Activated CD4-positive, alpha-beta memory T cell treated with anti-CD3 and anti-CD28 coated beads, Interleukin-2, amount 10 ng/mL, durations not matched to agents 7 days and 5 days (primary cell): Measurements from ENCODE around the gene HSPE1. TPM values are rescaled to one million over a fixed set of nuclear protein-coding genes. Genes with fewer than 3 reads are reported as not detected.
A peak's percentile ranks its signal among the peaks of the same experiment; 100 is the strongest.
"Not testable (repeated sequence)": the region's sequence is repeated elsewhere in the genome, so short reads cannot be mapped to it uniquely, and the experiment has no call there.

Experiments used
- CTCF ChIA-PET: fragments of 350-600 bp; sonication (Branson Sonifier 250); formaldehyde crosslinking; loops from one replicate; lab custom pipeline; 2021; ENCODE audit warnings: antibody characterized with exemption, inconsistent platforms; lab: Charles Lee
- POLR2A ChIA-PET: fragments of 350-600 bp; sonication (Branson Sonifier 250); formaldehyde crosslinking; loops from one replicate; lab custom pipeline; 2021; ENCODE audit warnings: antibody characterized with exemption; lab: Charles Lee
- DNase-seq: peaks from one replicate; pipeline ENCODE4 v3.0.0-alpha.2; 2020
- H3K27ac Mint-ChIP-seq: one replicate; pipeline ENCODE4 v1.8.0; 2021; ENCODE audit warnings: mild to moderate bottlenecking, mixed read lengths
- H3K27me3 Mint-ChIP-seq: one replicate; pipeline ENCODE4 v1.8.0; 2021; ENCODE audit warnings: mixed read lengths
- H3K36me3 Mint-ChIP-seq: one replicate; pipeline ENCODE4 v1.8.0; 2021; ENCODE audit warnings: low read depth, mixed read lengths
- H3K4me1 Mint-ChIP-seq: one replicate; pipeline ENCODE4 v1.8.0; 2021; ENCODE audit warnings: mixed read lengths
- H3K4me3 Mint-ChIP-seq: one replicate; pipeline ENCODE4 v1.8.0; 2021; ENCODE audit warnings: mild to moderate bottlenecking, mixed read lengths
- H3K9me3 Mint-ChIP-seq: one replicate; pipeline ENCODE4 v1.8.0; 2021; ENCODE audit warnings: mixed read lengths
- total RNA-seq, 2 experiments: library from RNA; stranded (reverse); gene quantifications; one replicate each; pipeline ENCODE4 v1.2.3, GENCODE V29; 2021

Gene HSPE1
- total RNA-seq, 2 experiments from 2014 or later = 85.9 to 92.6 TPM

- POLR2A ChIA-PET = no interaction called here
- no peak overlapping the region for H3K27ac Mint-ChIP-seq
- H3K36me3 Mint-ChIP-seq = peaks cover 47% of the 10 kb centered on the region
- peaks cover 5% of the 10 kb centered on the region for H3K4me1 Mint-ChIP-seq
- H3K27me3 Mint-ChIP-seq = no peaks in the 10 kb centered on the region
- H3K4me3 Mint-ChIP-seq = no peak overlapping the region
- H3K9me3 Mint-ChIP-seq = no peaks in the 10 kb centered on the region
- DNase-seq = no peak
- CTCF ChIA-PET = interaction anchor here (1.5 kb wide), 1 partner anchor 66 kb away, joined by 4 read pairs; no protein-coding TSS in a partner anchor
These were observed 28.0 kb upstream of the HSPE1 start for GRCh38 chr2:197472166-197472565.

GRCh38 chr2:197477797-197478196 lies 22.4 kb upstream of the HSPE1 start:
- ChIA-PET POLR2A (interaction anchor here (1.0 to 2.2 kb wide), 2 partner anchors 12 to 43 kb away, joined by 3 to 11 read pairs; partner anchors contain the start of gene SF3B1), CTCF (no interaction called here)
- no peak overlapping the region for H3K4me3 Mint-ChIP-seq
- no peak overlapping the region for H3K27ac Mint-ChIP-seq
- no peaks in the 10 kb centered on the region for H3K9me3 Mint-ChIP-seq
- H3K4me1 Mint-ChIP-seq = peaks cover 14% of the 10 kb centered on the region
- peaks cover 60% of the 10 kb centered on the region for H3K36me3 Mint-ChIP-seq
- DNase-seq = no peak
- no peaks in the 10 kb centered on the region for H3K27me3 Mint-ChIP-seq

- no peak for DNase-seq
- Mint-ChIP-seq H3K36me3 (peaks cover 63% of the 10 kb centered on the region), H3K27me3 (no peaks in the 10 kb centered on the region), H3K4me3 (no peak overlapping the region), H3K9me3 (peaks cover 9% of the 10 kb centered on the region), H3K4me1 (peaks cover 14% of the 10 kb centered on the region), H3K27ac (no peak overlapping the region)
- POLR2A ChIA-PET = interaction anchor here (1.0 to 1.1 kb wide), 2 partner anchors 12 to 19 kb away, joined by 4 read pairs; partner anchors contain the start of gene HSPD1
- CTCF ChIA-PET = no interaction called here
These were observed 19.8 kb upstream of the HSPE1 start for GRCh38 chr2:197480165-197481036.

GRCh38 chr2:197484248-197484647 lies 15.9 kb upstream of the HSPE1 start:
- H3K27me3 Mint-ChIP-seq, H3K27ac Mint-ChIP-seq, H3K4me1 Mint-ChIP-seq, DNase-seq, H3K4me3 Mint-ChIP-seq: not testable (repeated sequence)
- H3K36me3 Mint-ChIP-seq = peaks cover 83% of the 10 kb centered on the region
- ChIA-PET POLR2A (interaction anchor here (1.1 to 1.9 kb wide), 2 partner anchors 9 to 14 kb away, joined by 3 to 8 read pairs; partner anchors contain the start of gene HSPD1), CTCF (interaction anchor here (0.6 to 0.7 kb wide), 2 partner anchors 63 to 317 kb away, joined by 3 to 4 read pairs; no protein-coding TSS in a partner anchor)
- H3K9me3 Mint-ChIP-seq = peaks cover 13% of the 10 kb centered on the region

- peaks cover 7% of the 10 kb centered on the region for H3K4me1 Mint-ChIP-seq
- peaks cover 13% of the 10 kb centered on the region for H3K9me3 Mint-ChIP-seq
- H3K4me3 Mint-ChIP-seq = no peak overlapping the region
- no peak overlapping the region for H3K27ac Mint-ChIP-seq
- ChIA-PET CTCF (no interaction called here), POLR2A (no interaction called here)
- no peak for DNase-seq
- peaks cover 90% of the 10 kb centered on the region for H3K36me3 Mint-ChIP-seq
- H3K27me3 Mint-ChIP-seq = no peaks in the 10 kb centered on the region
These were observed 14.0 kb upstream of the HSPE1 start for GRCh38 chr2:197486175-197486574.

- ChIA-PET CTCF (no interaction called here), POLR2A (interaction anchor here (1.6 to 2.0 kb wide), 2 partner anchors 11 to 14 kb away, joined by 3 to 8 read pairs; no protein-coding TSS in a partner anchor)
- no peak overlapping the region for H3K27ac Mint-ChIP-seq
- H3K4me3 Mint-ChIP-seq = no peak overlapping the region
- H3K4me1 Mint-ChIP-seq = peaks cover 7% of the 10 kb centered on the region
- H3K36me3 Mint-ChIP-seq = peaks cover 88% of the 10 kb centered on the region
- H3K9me3 Mint-ChIP-seq = peaks cover 13% of the 10 kb centered on the region
- DNase-seq = no peak
- no peaks in the 10 kb centered on the region for H3K27me3 Mint-ChIP-seq
These were observed 12.8 kb upstream of the HSPE1 start for GRCh38 chr2:197487385-197487784.

GRCh38 chr2:197495433-197496134 lies 4.6 kb upstream of the HSPE1 start:
- peaks cover 47% of the 10 kb centered on the region for H3K4me1 Mint-ChIP-seq
- H3K4me3 Mint-ChIP-seq = peak overlapping the region; percentile 17
- no peaks in the 10 kb centered on the region for H3K9me3 Mint-ChIP-seq
- peaks cover 64% of the 10 kb centered on the region for H3K36me3 Mint-ChIP-seq
- peak overlapping the region; percentile 97 for H3K27ac Mint-ChIP-seq
- ChIA-PET POLR2A (interaction anchor here (0.7 to 9.0 kb wide), 4 partner anchors 19 to 63 kb away, joined by 4 to 275 read pairs (median 60); partner anchors contain the start of genes COQ10B, MOB4 and SF3B1), CTCF (interaction anchor here (0.6 kb wide), 1 partner anchor 17 kb away, joined by 4 read pairs; no protein-coding TSS in a partner anchor)
- DNase-seq = no peak
- H3K27me3 Mint-ChIP-seq = no peaks in the 10 kb centered on the region

GRCh38 chr2:197496695-197497094 lies 3.5 kb upstream of the HSPE1 start:
- ChIA-PET POLR2A (interaction anchor here (0.6 to 9.0 kb wide), 4 partner anchors 18 to 208 kb away, joined by 3 to 275 read pairs (median 60); partner anchors contain the start of genes MARS2, MOB4 and SF3B1), CTCF (interaction anchor here (0.6 kb wide), 1 partner anchor 230 kb away, joined by 4 read pairs; no protein-coding TSS in a partner anchor)

GRCh38 chr2:197497326-197497725 lies 2.9 kb upstream of the HSPE1 start:
- peaks cover 64% of the 10 kb centered on the region for H3K36me3 Mint-ChIP-seq
- peaks cover 60% of the 10 kb centered on the region for H3K4me1 Mint-ChIP-seq
- H3K27ac Mint-ChIP-seq = peak overlapping the region; percentile 97
- H3K27me3 Mint-ChIP-seq = no peaks in the 10 kb centered on the region
- no peaks in the 10 kb centered on the region for H3K9me3 Mint-ChIP-seq
- CTCF ChIA-PET = interaction anchor here (0.6 kb wide), 1 partner anchor 229 kb away, joined by 4 read pairs; no protein-coding TSS in a partner anchor
- POLR2A ChIA-PET = interaction anchor here (0.6 to 9.0 kb wide), 6 partner anchors 13 to 208 kb away, joined by 3 to 275 read pairs (median 16); partner anchors contain the start of genes MARS2, MOB4 and SF3B1
- DNase-seq = no peak
- H3K4me3 Mint-ChIP-seq = peak overlapping the region; percentile 92

More at GRCh38 chr2:197496695-197497094, 3.5 kb upstream of the HSPE1 start:
- peaks cover 60% of the 10 kb centered on the region for H3K36me3 Mint-ChIP-seq
- H3K27me3 Mint-ChIP-seq = no peaks in the 10 kb centered on the region
- no peaks in the 10 kb centered on the region for H3K9me3 Mint-ChIP-seq
- peaks cover 53% of the 10 kb centered on the region for H3K4me1 Mint-ChIP-seq
- H3K4me3 Mint-ChIP-seq = peak overlapping the region; percentile 92
- H3K27ac Mint-ChIP-seq = peak overlapping the region; percentile 97
- no peak for DNase-seq

- ChIA-PET CTCF (interaction anchor here (0.7 to 5.0 kb wide), 5 partner anchors 18 to 209 kb away, joined by 3 to 30 read pairs (median 6); partner anchors contain the start of genes COQ10B and MOB4), POLR2A (interaction anchor here (0.9 to 9.0 kb wide), 14 partner anchors 10 to 207 kb away, joined by 3 to 275 read pairs (median 8); partner anchors contain the start of genes ANKRD44, COQ10B, MARS2 and MOB4)
- H3K4me3 Mint-ChIP-seq = peak overlapping the region; percentile 92
- H3K9me3 Mint-ChIP-seq = no peaks in the 10 kb centered on the region
- peak overlapping the region; percentile 97 for H3K27ac Mint-ChIP-seq
- no peak for DNase-seq
- peaks cover 63% of the 10 kb centered on the region for H3K36me3 Mint-ChIP-seq
- H3K4me1 Mint-ChIP-seq = peaks cover 62% of the 10 kb centered on the region
- no peaks in the 10 kb centered on the region for H3K27me3 Mint-ChIP-seq
These were observed 1.8 kb upstream of the HSPE1 start for GRCh38 chr2:197498235-197498936.

GRCh38 chr2:197498937-197499593 lies 1.1 kb upstream of the HSPE1 start:
- no peaks in the 10 kb centered on the region for H3K9me3 Mint-ChIP-seq
- ChIA-PET POLR2A (interaction anchor here (0.7 to 9.0 kb wide), 22 partner anchors 10 to 1965 kb away, joined by 3 to 275 read pairs (median 6); partner anchors contain the start of genes ANKRD44, COQ10B, GTF3C3 and MARS2), CTCF (interaction anchor here (0.9 to 5.0 kb wide), 8 partner anchors 8 to 575 kb away, joined by 3 to 30 read pairs (median 4); partner anchors contain the start of genes COQ10B, MOB4 and SF3B1)
- peaks cover 67% of the 10 kb centered on the region for H3K36me3 Mint-ChIP-seq
- H3K27ac Mint-ChIP-seq = peak overlapping the region; percentile 97
- peak overlapping the region; percentile 92 for H3K4me3 Mint-ChIP-seq
- H3K4me1 Mint-ChIP-seq = peaks cover 62% of the 10 kb centered on the region
- DNase-seq = peak; percentile 70
- H3K27me3 Mint-ChIP-seq = no peaks in the 10 kb centered on the region
